Fibroblast of skin of right quadriceps (primary cell): ENCODE data around the gene STAT5B.

ENCODE experiments used
- DNase-seq: peaks from one replicate; pipeline ENCODE4 v3.0.0-alpha.2; 2013

The STAT5B gene

GRCh38 chr17:42169351-42169750 is 106.8 kb downstream of the STAT5B start:
- no peak for DNase-seq

GRCh38 chr17:42167807-42168206 is 108.4 kb downstream of the STAT5B start:
- no peak for DNase-seq

GRCh38 chr17:42166196-42166763 is 109.9 kb downstream of the STAT5B start:
- DNase-seq: no peak

- DNase-seq: no peak
Measured at GRCh38 chr17:42165751-42166150, 110.4 kb downstream of the STAT5B start.

GRCh38 chr17:42163696-42164407 is 112.3 kb downstream of the STAT5B start:
- no peak for DNase-seq

- DNase-seq: no peak
Measured at GRCh38 chr17:42163113-42163512, 113.1 kb downstream of the STAT5B start.

- no peak for DNase-seq
Measured at GRCh38 chr17:42160531-42160910, 115.7 kb downstream of the STAT5B start.

GRCh38 chr17:42159796-42160530 is 116.2 kb downstream of the STAT5B start:
- no peak for DNase-seq

GRCh38 chr17:42155614-42156045 is 120.6 kb downstream of the STAT5B start:
- no peak for DNase-seq

GRCh38 chr17:42153919-42154742 is 122.1 kb downstream of the STAT5B start:
- peak; percentile 12 for DNase-seq
